HEK293 (cell line): ENCODE measurements around the gene UQCC3.

Experiments
- BCL11A ChIP-seq: fragments of 450-650 bp; formaldehyde crosslinking; IDR thresholded peaks from 2 replicates; pipeline ENCODE4 v1.5.1; 2016; ENCODE audit warnings: low read depth, missing biosample characterization, missing genetic modification characterization
- CTCF ChIP-seq: fragments of 450-650 bp; formaldehyde crosslinking; IDR thresholded peaks from 2 replicates; pipeline ENCODE4 v1.5.1; 2016; ENCODE audit warnings: missing biosample characterization, missing genetic modification characterization
- ELK4 ChIP-seq: IDR thresholded peaks from 2 replicates; pipeline ENCODE4 v1.6.1; 2011; ENCODE audit warnings: mild to moderate bottlenecking, low read depth, low read length, borderline replicate concordance
- KLF16 ChIP-seq: fragments of 450-650 bp; formaldehyde crosslinking; IDR thresholded peaks from 2 replicates; pipeline ENCODE4 v1.5.1; 2017; ENCODE audit warnings: missing biosample characterization, missing genetic modification characterization
- SETDB1 ChIP-seq: IDR thresholded peaks from one replicate; pipeline ENCODE4 v1.6.1; 2017; ENCODE audit warnings: mild to moderate bottlenecking, low read length, moderate library complexity, mixed read lengths; ENCODE audit not compliant: insufficient read length
- YY1 ChIP-seq: fragments of 450-650 bp; formaldehyde crosslinking; IDR thresholded peaks from 2 replicates; pipeline ENCODE4 v1.5.1; 2018; ENCODE audit warnings: missing biosample characterization, missing genetic modification characterization
- ZBTB21 ChIP-seq: fragments of 450-650 bp; formaldehyde crosslinking; IDR thresholded peaks from 2 replicates; pipeline ENCODE4 v1.5.1; 2017; ENCODE audit warnings: missing biosample characterization, missing genetic modification characterization
- ZBTB26 ChIP-seq: fragments of 450-650 bp; formaldehyde crosslinking; optimal IDR thresholded peaks from 2 replicates; pipeline ENCODE3; 2016; ENCODE audit warnings: missing biosample characterization, mild to moderate bottlenecking, missing genetic modification characterization
- ZNF23 ChIP-seq: fragments of 450-650 bp; formaldehyde crosslinking; IDR thresholded peaks from 2 replicates; pipeline ENCODE4 v1.5.1; 2016; ENCODE audit warnings: missing biosample characterization, missing genetic modification characterization, borderline replicate concordance
- ZNF26 ChIP-seq: fragments of 450-650 bp; formaldehyde crosslinking; IDR thresholded peaks from 2 replicates; pipeline ENCODE4 v1.5.1; 2016; ENCODE audit warnings: missing biosample characterization, missing genetic modification characterization
- ZNF404 ChIP-seq: fragments of 450-650 bp; formaldehyde crosslinking; IDR thresholded peaks from 2 replicates; pipeline ENCODE4 v1.5.1; 2017; ENCODE audit warnings: missing biosample characterization, missing genetic modification characterization
- ZNF704 ChIP-seq: fragments of 450-650 bp; formaldehyde crosslinking; IDR thresholded peaks from 2 replicates; pipeline ENCODE4 v1.5.1; 2016; ENCODE audit warnings: missing biosample characterization, missing genetic modification characterization
- ZNF76 ChIP-seq: fragments of 450-650 bp; formaldehyde crosslinking; IDR thresholded peaks from 2 replicates; pipeline ENCODE4; 2016; ENCODE audit warnings: low read depth, missing biosample characterization, missing genetic modification characterization, borderline replicate concordance
- ZXDB ChIP-seq: fragments of 450-650 bp; formaldehyde crosslinking; IDR thresholded peaks from 2 replicates; pipeline ENCODE4 v1.5.1; 2016; ENCODE audit warnings: missing biosample characterization, missing genetic modification characterization

GRCh38 chr11:62682518-62682917 lies 11.0 kb downstream of the UQCC3 start:
- TF ChIP-seq ZBTB26 (tag by site-specific recombination): no peak
- no peak for TF ChIP-seq ELK4
- no peak for TF ChIP-seq CTCF (tag by site-specific recombination)
- TF ChIP-seq ZNF76 (tag by site-specific recombination): no peak
- no peak for TF ChIP-seq ZNF704
- TF ChIP-seq YY1: no peak
- TF ChIP-seq ZXDB (tag by site-specific recombination): no peak
- TF ChIP-seq SETDB1: no peak
- no peak for TF ChIP-seq ZBTB21
- TF ChIP-seq ZNF26 (tag by site-specific recombination): no peak
- no peak for TF ChIP-seq KLF16 (tag by site-specific recombination)
- no peak for TF ChIP-seq ZNF404 (tag by site-specific recombination)
- no peak for TF ChIP-seq ZNF23 (tag by site-specific recombination)
- no peak for TF ChIP-seq BCL11A (tag by site-specific recombination)
